ENCODE data around the gene CYB561D1. TPM values are rescaled to one million over a fixed set of nuclear protein-coding genes. Genes with fewer than 3 reads are reported as not detected.

CYB561D1 gene
- total RNA-seq, 1 donor from 2014 or later, result 4.2 TPM

- no peak overlapping the region for H3K4me3 ChIP-seq (ENCODE audit: low read length in 3 of 3)
- H3K9me3 ChIP-seq (ENCODE audit: control insufficient read depth in 3 of 3, low read length in 3 of 3), result no peaks in the 10 kb centered on the region
- H3K36me3 ChIP-seq (ENCODE audit: control insufficient read depth in 3 of 3, insufficient read depth in 3 of 3, low read length in 3 of 3), result no peaks in the 10 kb centered on the region
- no peaks in the 10 kb centered on the region for H3K27me3 ChIP-seq (ENCODE audit: control insufficient read depth in 3 of 3, insufficient read depth in 3 of 3, low read length in 3 of 3)
- peaks cover 0 to 2% (median 0%) of the 10 kb centered on the region in 3 donors for H3K4me1 ChIP-seq (ENCODE audit: control insufficient read depth in 3 of 3, insufficient read depth in 3 of 3, low read length in 3 of 3)
- no peak overlapping the region for H3K9ac ChIP-seq (ENCODE audit: low read depth in 1 of 3, low read length in 3 of 3)
- H3K27ac ChIP-seq (ENCODE audit: low read depth, low read length), result no peak overlapping the region
Measured at GRCh38 chr1:109522026-109522425, 28.1 kb downstream of the CYB561D1 start.

GRCh38 chr1:109523706-109524105, 29.8 kb downstream of the CYB561D1 start:
- no peaks in the 10 kb centered on the region for H3K36me3 ChIP-seq (ENCODE audit: control insufficient read depth in 3 of 3, insufficient read depth in 3 of 3, low read length in 3 of 3)
- no peaks in the 10 kb centered on the region for H3K27me3 ChIP-seq (ENCODE audit: control insufficient read depth in 3 of 3, insufficient read depth in 3 of 3, low read length in 3 of 3)
- no peak overlapping the region for H3K9ac ChIP-seq (ENCODE audit: low read depth in 1 of 3, low read length in 3 of 3)
- no peak overlapping the region for H3K4me3 ChIP-seq (ENCODE audit: low read length in 3 of 3)
- peaks cover 2 to 12% (median 9%) of the 10 kb centered on the region in 3 donors for H3K4me1 ChIP-seq (ENCODE audit: control insufficient read depth in 3 of 3, insufficient read depth in 3 of 3, low read length in 3 of 3)
- H3K9me3 ChIP-seq (ENCODE audit: control insufficient read depth in 3 of 3, low read length in 3 of 3), result no peaks in the 10 kb centered on the region
- H3K27ac ChIP-seq (ENCODE audit: low read depth, low read length), result no peak overlapping the region

GRCh38 chr1:109527098-109527811, 33.4 kb downstream of the CYB561D1 start:
- no peak overlapping the region for H3K4me3 ChIP-seq (ENCODE audit: low read length in 3 of 3)
- H3K4me1 ChIP-seq (ENCODE audit: control insufficient read depth in 3 of 3, insufficient read depth in 3 of 3, low read length in 3 of 3), result peaks cover 33 to 45% (median 40%) of the 10 kb centered on the region in 3 donors
- no peak overlapping the region for H3K9ac ChIP-seq (ENCODE audit: low read depth in 1 of 3, low read length in 3 of 3)
- no peaks in the 10 kb centered on the region for H3K27me3 ChIP-seq (ENCODE audit: control insufficient read depth in 3 of 3, insufficient read depth in 3 of 3, low read length in 3 of 3)
- no peak overlapping the region for H3K27ac ChIP-seq (ENCODE audit: low read depth, low read length)
- no peaks in the 10 kb centered on the region for H3K36me3 ChIP-seq (ENCODE audit: control insufficient read depth in 3 of 3, insufficient read depth in 3 of 3, low read length in 3 of 3)
- H3K9me3 ChIP-seq (ENCODE audit: control insufficient read depth in 3 of 3, low read length in 3 of 3), result no peaks in the 10 kb centered on the region

GRCh38 chr1:109527846-109528695, 34.2 kb downstream of the CYB561D1 start:
- peaks cover 41 to 54% (median 48%) of the 10 kb centered on the region in 3 donors for H3K4me1 ChIP-seq (ENCODE audit: control insufficient read depth in 3 of 3, insufficient read depth in 3 of 3, low read length in 3 of 3)
- no peaks in the 10 kb centered on the region for H3K36me3 ChIP-seq (ENCODE audit: control insufficient read depth in 3 of 3, insufficient read depth in 3 of 3, low read length in 3 of 3)
- H3K27me3 ChIP-seq (ENCODE audit: control insufficient read depth in 3 of 3, insufficient read depth in 3 of 3, low read length in 3 of 3), result no peaks in the 10 kb centered on the region
- H3K27ac ChIP-seq (ENCODE audit: low read depth, low read length), result peak overlapping the region; percentile 88
- no peak overlapping the region for H3K9ac ChIP-seq (ENCODE audit: low read depth in 1 of 3, low read length in 3 of 3)
- no peak overlapping the region for H3K4me3 ChIP-seq (ENCODE audit: low read length in 3 of 3)
- no peaks in the 10 kb centered on the region for H3K9me3 ChIP-seq (ENCODE audit: control insufficient read depth in 3 of 3, low read length in 3 of 3)

GRCh38 chr1:109528712-109529111, 34.8 kb downstream of the CYB561D1 start:
- no peaks in the 10 kb centered on the region for H3K27me3 ChIP-seq (ENCODE audit: control insufficient read depth in 3 of 3, insufficient read depth in 3 of 3, low read length in 3 of 3)
- H3K9ac ChIP-seq (ENCODE audit: low read depth in 1 of 3, low read length in 3 of 3), result no peak overlapping the region
- H3K9me3 ChIP-seq (ENCODE audit: control insufficient read depth in 3 of 3, low read length in 3 of 3), result no peaks in the 10 kb centered on the region
- H3K27ac ChIP-seq (ENCODE audit: low read depth, low read length), result peak overlapping the region; percentile 88
- no peak overlapping the region for H3K4me3 ChIP-seq (ENCODE audit: low read length in 3 of 3)
- H3K36me3 ChIP-seq (ENCODE audit: control insufficient read depth in 3 of 3, insufficient read depth in 3 of 3, low read length in 3 of 3), result no peaks in the 10 kb centered on the region
- H3K4me1 ChIP-seq (ENCODE audit: control insufficient read depth in 3 of 3, insufficient read depth in 3 of 3, low read length in 3 of 3), result peaks cover 45 to 57% (median 51%) of the 10 kb centered on the region in 3 donors

GRCh38 chr1:109529881-109530456, 36.1 kb downstream of the CYB561D1 start:
- H3K9ac ChIP-seq (ENCODE audit: low read depth in 1 of 3, low read length in 3 of 3), result peak overlapping the region; percentile 68 to 79 (median 71)

GRCh38 chr1:109530457-109531087, 36.7 kb downstream of the CYB561D1 start:
- Histone ChIP-seq H3K4me1 (ENCODE audit: control insufficient read depth in 3 of 3, insufficient read depth in 3 of 3, low read length in 3 of 3) (peaks cover 59 to 69% (median 64%) of the 10 kb centered on the region in 3 donors), H3K4me3 (ENCODE audit: low read length in 3 of 3) (peak overlapping the region in 2 of 3 donors; percentile 13 to 56), H3K36me3 (ENCODE audit: control insufficient read depth in 3 of 3, insufficient read depth in 3 of 3, low read length in 3 of 3) (no peaks in the 10 kb centered on the region), H3K27ac (ENCODE audit: low read depth, low read length) (peak overlapping the region; percentile 88), H3K9me3 (ENCODE audit: control insufficient read depth in 3 of 3, low read length in 3 of 3) (no peaks in the 10 kb centered on the region), H3K27me3 (ENCODE audit: control insufficient read depth in 3 of 3, insufficient read depth in 3 of 3, low read length in 3 of 3) (no peaks in the 10 kb centered on the region), H3K9ac (ENCODE audit: low read depth in 1 of 3, low read length in 3 of 3) (peak overlapping the region; percentile 68 to 79 (median 71))

More at GRCh38 chr1:109529881-109530456, 36.1 kb downstream of the CYB561D1 start:
- Histone ChIP-seq H3K27ac (ENCODE audit: low read depth, low read length) (peak overlapping the region; percentile 88), H3K36me3 (ENCODE audit: control insufficient read depth in 3 of 3, insufficient read depth in 3 of 3, low read length in 3 of 3) (no peaks in the 10 kb centered on the region), H3K4me1 (ENCODE audit: control insufficient read depth in 3 of 3, insufficient read depth in 3 of 3, low read length in 3 of 3) (peaks cover 53 to 63% (median 58%) of the 10 kb centered on the region in 3 donors), H3K4me3 (ENCODE audit: low read length in 3 of 3) (peak overlapping the region in 2 of 3 donors; percentile 35 to 56), H3K27me3 (ENCODE audit: control insufficient read depth in 3 of 3, insufficient read depth in 3 of 3, low read length in 3 of 3) (no peaks in the 10 kb centered on the region), H3K9me3 (ENCODE audit: control insufficient read depth in 3 of 3, low read length in 3 of 3) (no peaks in the 10 kb centered on the region)

- Histone ChIP-seq H3K4me3 (ENCODE audit: low read length in 3 of 3) (peak overlapping the region in 2 of 3 donors; percentile 35 to 56), H3K9me3 (ENCODE audit: control insufficient read depth in 3 of 3, low read length in 3 of 3) (no peaks in the 10 kb centered on the region), H3K36me3 (ENCODE audit: control insufficient read depth in 3 of 3, insufficient read depth in 3 of 3, low read length in 3 of 3) (no peaks in the 10 kb centered on the region), H3K27ac (ENCODE audit: low read depth, low read length) (peak overlapping the region; percentile 88), H3K4me1 (ENCODE audit: control insufficient read depth in 3 of 3, insufficient read depth in 3 of 3, low read length in 3 of 3) (peaks cover 65 to 74% (median 66%) of the 10 kb centered on the region in 3 donors), H3K27me3 (ENCODE audit: control insufficient read depth in 3 of 3, insufficient read depth in 3 of 3, low read length in 3 of 3) (no peaks in the 10 kb centered on the region), H3K9ac (ENCODE audit: low read depth in 1 of 3, low read length in 3 of 3) (peak overlapping the region; percentile 30 to 79 (median 68))
Measured at GRCh38 chr1:109531380-109531779, 37.5 kb downstream of the CYB561D1 start.

- H3K27me3 ChIP-seq (ENCODE audit: control insufficient read depth in 3 of 3, insufficient read depth in 3 of 3, low read length in 3 of 3), result no peaks in the 10 kb centered on the region
- H3K27ac ChIP-seq (ENCODE audit: low read depth, low read length), result peak overlapping the region; percentile 88
- H3K4me3 ChIP-seq (ENCODE audit: low read length in 3 of 3), result peak overlapping the region; percentile 49 to 63 (median 49)
- H3K4me1 ChIP-seq (ENCODE audit: control insufficient read depth in 3 of 3, insufficient read depth in 3 of 3, low read length in 3 of 3), result peaks cover 71 to 79% (median 71%) of the 10 kb centered on the region in 3 donors
- H3K36me3 ChIP-seq (ENCODE audit: control insufficient read depth in 3 of 3, insufficient read depth in 3 of 3, low read length in 3 of 3), result no peaks in the 10 kb centered on the region
- H3K9me3 ChIP-seq (ENCODE audit: control insufficient read depth in 3 of 3, low read length in 3 of 3), result no peaks in the 10 kb centered on the region
- peak overlapping the region; percentile 30 to 79 (median 67) for H3K9ac ChIP-seq (ENCODE audit: low read depth in 1 of 3, low read length in 3 of 3)
Measured at GRCh38 chr1:109531826-109532364, 38.0 kb downstream of the CYB561D1 start.
